CD4-positive, alpha-beta T cell treated with Interferon gamma for 1 hour (primary cell): ENCODE data around the gene VPS37D.

Experiments
- DNase-seq: peaks from one replicate; pipeline ENCODE4 v3.0.0-alpha.2; 2020

The VPS37D gene

GRCh38 chr7:73681031-73681430, 13.4 kb downstream of the VPS37D start:
- DNase-seq = no peak

- DNase-seq = no peak
These were observed 15.1 kb downstream of the VPS37D start for GRCh38 chr7:73682745-73683055.

GRCh38 chr7:73683056-73683787, 15.6 kb downstream of the VPS37D start, which contains the start of the genes BUD23 and DNAJC30:
TSS of gene BUD23 (plus strand) at chr7:73683597. CDS start at chr7:73683626, 29 bp downstream.
TSS of gene DNAJC30 (minus strand) at chr7:73683453. CDS start at chr7:73683423, 30 bp downstream.
- DNase-seq = peak; percentile 95

- no peak for DNase-seq
These were observed 16.4 kb downstream of the VPS37D start for GRCh38 chr7:73683788-73684693.

GRCh38 chr7:73685311-73685710, 17.7 kb downstream of the VPS37D start:
- DNase-seq = no peak

- no peak for DNase-seq
These were observed 20.7 kb downstream of the VPS37D start for GRCh38 chr7:73688288-73688687.

GRCh38 chr7:73690646-73691045, 23.0 kb downstream of the VPS37D start:
- no peak for DNase-seq

GRCh38 chr7:73696372-73696771, 28.7 kb downstream of the VPS37D start:
- no peak for DNase-seq

- DNase-seq = no peak
These were observed 30.8 kb downstream of the VPS37D start for GRCh38 chr7:73698410-73698809.

GRCh38 chr7:73699370-73700068, 31.9 kb downstream of the VPS37D start:
- DNase-seq = no peak

- DNase-seq = no peak
These were observed 32.4 kb downstream of the VPS37D start for GRCh38 chr7:73700069-73700423.

- DNase-seq = no peak
These were observed 33.0 kb downstream of the VPS37D start for GRCh38 chr7:73700581-73701134.

GRCh38 chr7:73701357-73701995, 33.8 kb downstream of the VPS37D start:
- DNase-seq = no peak

- DNase-seq = no peak
These were observed 34.6 kb downstream of the VPS37D start for GRCh38 chr7:73702226-73702625.

- DNase-seq = no peak
These were observed 35.0 kb downstream of the VPS37D start for GRCh38 chr7:73702665-73703064.

- DNase-seq = no peak
These were observed 35.6 kb downstream of the VPS37D start for GRCh38 chr7:73703225-73703624.

- DNase-seq = peak; percentile 28
These were observed 36.4 kb downstream of the VPS37D start for GRCh38 chr7:73703757-73704639.

- no peak for DNase-seq
These were observed 37.3 kb downstream of the VPS37D start for GRCh38 chr7:73704640-73705550.

GRCh38 chr7:73705551-73705920, 37.9 kb downstream of the VPS37D start:
- DNase-seq = no peak
